OCI-LY7 (cell line): ENCODE measurements around the gene MSLN.

Experiments used
- CTCF ChIP-seq: fragments of 200-600 bp; sonication (generic); conservative IDR thresholded peaks from 2 replicates; pipeline ENCODE4 v1.5.1; 2014; ENCODE audit warnings: mild to moderate bottlenecking, antibody characterized with exemption, low read length, moderate library complexity, mixed read lengths
- EZH2phosphoT487 ChIP-seq: fragments of 200-600 bp; sonication (generic); IDR thresholded peaks from 2 replicates; pipeline ENCODE4 v1.6.1; 2018; ENCODE audit warnings: low read depth, borderline replicate concordance, mild to moderate bottlenecking, mixed run types, antibody characterized with exemption, low read length, moderate library complexity, mixed read lengths

GRCh38 chr16:711084-711483 is 49.5 kb upstream of the MSLN start:
- no peak for TF ChIP-seq CTCF
- no peak for TF ChIP-seq EZH2phosphoT487
